GM12878 (cell line): ENCODE results near the gene CNN2.

Experiments
- CTCF ChIP-seq, 3 experiments: IDR thresholded peaks in 2 of 3; conservative IDR thresholded peaks in 1 of 3; 2 replicates each; pipeline ENCODE4 v1.5.1; 2011; ENCODE audit warnings: low read depth in 3 of 3, low read length in 3 of 3, mild to moderate bottlenecking in 3 of 3, control low read depth in 2 of 3, moderate library complexity in 2 of 3, inconsistent platforms in 1 of 3, mixed read lengths in 1 of 3; ENCODE audit not compliant: control insufficient read depth in 2 of 3, insufficient read depth in 1 of 3; ENCODE audit errors: extremely low read depth in 1 of 3
- ELK1 ChIP-seq: IDR thresholded peaks from 2 replicates; pipeline ENCODE4 v1.6.1; 2012; ENCODE audit warnings: low read depth, low read length, improper control_type of control experiment
- EP300 ChIP-seq, 2 experiments: fragments of 150-350 bp in 1 of 2; IDR thresholded peaks; 2 replicates each; pipeline ENCODE4 v1.6.1; 2011 to 2012; ENCODE audit warnings: low read depth in 2 of 2, low read length in 2 of 2, borderline replicate concordance in 1 of 2, improper control_type of control experiment in 1 of 2, inconsistent platforms in 1 of 2; ENCODE audit not compliant: control insufficient read depth in 1 of 2
- POLR2A ChIP-seq: IDR thresholded peaks from 2 replicates; pipeline ENCODE4 v1.6.1; 2011; ENCODE audit warnings: low read depth, mild to moderate bottlenecking, low read length
- POLR2AphosphoS5 ChIP-seq: IDR thresholded peaks from 2 replicates; pipeline ENCODE4 v1.6.1; 2011; ENCODE audit warnings: mild to moderate bottlenecking, low read length, inconsistent platforms
- RAD21 ChIP-seq: IDR thresholded peaks from 2 replicates; pipeline ENCODE4 v1.6.1; 2011; ENCODE audit warnings: mild to moderate bottlenecking, low read depth, low read length, moderate library complexity; ENCODE audit not compliant: insufficient read depth
- RFX5 ChIP-seq: IDR thresholded peaks from 2 replicates; pipeline ENCODE4 v1.6.1; 2011; ENCODE audit warnings: low read depth, low read length, improper control_type of control experiment
- SIX5 ChIP-seq: IDR thresholded peaks from 2 replicates; pipeline ENCODE4 v1.6.1; 2011; ENCODE audit warnings: mild to moderate bottlenecking, low read depth, low read length, moderate library complexity; ENCODE audit not compliant: severe bottlenecking
- SMAD1 ChIP-seq: fragments of 450-650 bp; IDR thresholded peaks from 2 replicates; pipeline ENCODE4 v1.6.1; 2018; ENCODE audit warnings: mild to moderate bottlenecking, low read depth; ENCODE audit not compliant: partially characterized antibody
- SMC3 ChIP-seq: IDR thresholded peaks from 2 replicates; pipeline ENCODE4 v1.6.1; 2011; ENCODE audit warnings: low read length, improper control_type of control experiment, borderline replicate concordance
- ZSCAN29 ChIP-seq: fragments of 450-650 bp; IDR thresholded peaks from 2 replicates; pipeline ENCODE4 v1.6.1; 2017; ENCODE audit warnings: mild to moderate bottlenecking, moderate library complexity

GRCh38 chr19:1080360-1081161, 54.2 kb downstream of the CNN2 start:
- TF ChIP-seq EP300 (IDR thresholded peaks at IDR 0.05; ENCODE audit: borderline replicate concordance in 1 of 2, control insufficient read depth in 1 of 2, low read depth in 2 of 2, low read length in 2 of 2): no peak
- TF ChIP-seq POLR2A: no peak
- TF ChIP-seq CTCF (IDR thresholded peaks at IDR 0.05 in 2 of 3, conservative IDR thresholded peaks at IDR 0.05 in 1 of 3; ENCODE audit: control insufficient read depth in 2 of 3, extremely low read depth in 1 of 3, insufficient read depth in 1 of 3, low read depth in 3 of 3, low read length in 3 of 3): no peak
- TF ChIP-seq POLR2AphosphoS5: no peak
- TF ChIP-seq RFX5: no peak
- TF ChIP-seq ZSCAN29: no peak
- no peak for TF ChIP-seq SIX5
- no peak for TF ChIP-seq SMAD1
- no peak for TF ChIP-seq ELK1
- TF ChIP-seq SMC3: no peak
- TF ChIP-seq RAD21: no peak
